Fibroblast of pulmonary artery (primary cell): ENCODE measurements around the gene KDM2A.
"Not testable (repeated sequence)": the region's sequence is repeated elsewhere in the genome, so short reads cannot be mapped to it uniquely, and the experiment has no call there.

ENCODE experiments used
- DNase-seq: peaks from one replicate; pipeline ENCODE4 v3.0.0-alpha.2; 2010; ENCODE audit warnings: low read depth
- H3K4me3 ChIP-seq: replicated peaks from 2 replicates; pipeline ENCODE4 v1.5.1; 2011; ENCODE audit warnings: low read depth, mild to moderate bottlenecking, control low read depth, low read length, moderate library complexity
- CTCF ChIP-seq: IDR thresholded peaks from 2 replicates; pipeline ENCODE4 v1.5.1; 2011; ENCODE audit warnings: mild to moderate bottlenecking, control low read depth, low read length, inconsistent platforms; ENCODE audit errors: missing control alignments

Gene KDM2A

GRCh38 chr11:67126986-67127385, 7.9 kb downstream of the KDM2A start:
- TF ChIP-seq CTCF = no peak
- DNase-seq = no peak
- no peak overlapping the region for H3K4me3 ChIP-seq

- DNase-seq = not testable (repeated sequence)
Measured at GRCh38 chr11:67130861-67131260, 11.8 kb downstream of the KDM2A start.

GRCh38 chr11:67136156-67136555, 17.1 kb downstream of the KDM2A start:
- no peak for TF ChIP-seq CTCF
- no peak overlapping the region for H3K4me3 ChIP-seq
- no peak for DNase-seq

More at GRCh38 chr11:67130861-67131260, 11.8 kb downstream of the KDM2A start:
- H3K4me3 ChIP-seq = not testable (repeated sequence)

GRCh38 chr11:67138922-67139321, 19.9 kb downstream of the KDM2A start:
- TF ChIP-seq CTCF = no peak
- no peak overlapping the region for H3K4me3 ChIP-seq
- DNase-seq = no peak

GRCh38 chr11:67146516-67147226, 27.6 kb downstream of the KDM2A start:
- DNase-seq = no peak
- no peak overlapping the region for H3K4me3 ChIP-seq
- TF ChIP-seq CTCF = no peak

- no peak for DNase-seq
- H3K4me3 ChIP-seq = no peak overlapping the region
- TF ChIP-seq CTCF = no peak
Measured at GRCh38 chr11:67153971-67154370, 34.9 kb downstream of the KDM2A start.

- no peak overlapping the region for H3K4me3 ChIP-seq
- DNase-seq = no peak
- TF ChIP-seq CTCF = no peak
Measured at GRCh38 chr11:67154726-67155125, 35.7 kb downstream of the KDM2A start.
